ENCODE results near the gene C2.

- no peak for TF ChIP-seq CTCF (IDR thresholded peaks at IDR 0.05 in 4 of 5, conservative IDR thresholded peaks at IDR 0.05 in 1 of 5)
- TF ChIP-seq POLR2A (IDR thresholded peaks at IDR 0.05), result no peak
Measured at GRCh38 chr6:31943742-31944141, 16.2 kb downstream of the C2 start.

Measured in gastrocnemius medialis (tissue), 4 donors.